CD4-positive, alpha-beta T cell (primary cell): ENCODE results near the gene GOSR2. TPM values are rescaled to one million over a fixed set of nuclear protein-coding genes. Genes with fewer than 3 reads are reported as not detected.

Experiments
- ATAC-seq: fragments of 200-7000 bp; cut with Tn5 transposase; one replicate; pipeline ENCODE4 v1.10.0; 2022; ENCODE audit warnings: mild to moderate bottlenecking; ENCODE audit not compliant: poor library complexity
- CTCF ChIA-PET: fragments of 350-600 bp; sonication (Branson Sonifier 250); formaldehyde crosslinking; loops from one replicate; lab custom pipeline; 2021; ENCODE audit warnings: antibody characterized with exemption, inconsistent platforms; lab: Charles Lee
- POLR2A ChIA-PET: fragments of 350-600 bp; sonication (Branson Sonifier 250); formaldehyde crosslinking; loops from one replicate; lab custom pipeline; 2021; ENCODE audit warnings: antibody characterized with exemption, inconsistent platforms; lab: Charles Lee
- DNase-seq, 14 experiments: peaks; one replicate each; pipeline ENCODE4 v3.0.0-alpha.2; 2013 to 2020; ENCODE audit warnings: mixed read lengths in 2 of 14
- H3K27ac ChIP-seq, 2 donors: one replicate each; pipeline versions ENCODE4 v1.5.1 to v1.7.0; 2013; ENCODE audit warnings: low read length in 2 of 2, low read depth in 1 of 2, mild to moderate bottlenecking in 1 of 2
- H3K27me3 ChIP-seq, 2 experiments: 1 replicate in 1 of 2; 2 replicates in 1 of 2; pipeline versions ENCODE4 v1.6.1 to v1.7.0; 2013; ENCODE audit warnings: low read length in 2 of 2, control low read depth in 1 of 2, mild to moderate bottlenecking in 1 of 2, moderate library complexity in 1 of 2; ENCODE audit not compliant: insufficient read depth in 2 of 2, control insufficient read depth in 1 of 2
- H3K36me3 ChIP-seq: one replicate; pipeline ENCODE4 v1.6.1; 2013; ENCODE audit warnings: low read length, control low read depth; ENCODE audit not compliant: insufficient read depth
- H3K4me1 ChIP-seq: one replicate; pipeline ENCODE4 v1.6.1; 2013; ENCODE audit warnings: low read length, control low read depth; ENCODE audit not compliant: insufficient read depth
- H3K4me3 ChIP-seq: one replicate; pipeline ENCODE4 v1.5.1; 2013; ENCODE audit warnings: mild to moderate bottlenecking, low read length, moderate library complexity
- H3K9me3 ChIP-seq, 2 experiments: 1 replicate in 1 of 2; 2 replicates in 1 of 2; pipeline versions ENCODE4 v1.6.1 to v1.7.0; 2013; ENCODE audit warnings: low read length in 2 of 2, mild to moderate bottlenecking in 2 of 2, control low read depth in 1 of 2, moderate library complexity in 1 of 2; ENCODE audit not compliant: control insufficient read depth in 1 of 2, insufficient read depth in 1 of 2
- H3K27ac Mint-ChIP-seq: one replicate; pipeline ENCODE4 v1.8.0; 2020; ENCODE audit warnings: mixed read lengths
- H3K27me3 Mint-ChIP-seq: one replicate; pipeline ENCODE4 v1.8.0; 2021; ENCODE audit warnings: mixed read lengths
- H3K36me3 Mint-ChIP-seq: one replicate; pipeline ENCODE4 v1.8.0; 2021; ENCODE audit warnings: low read depth, mixed read lengths
- H3K4me1 Mint-ChIP-seq: one replicate; pipeline ENCODE4 v1.8.0; 2021; ENCODE audit warnings: low read depth, mixed read lengths
- H3K4me3 Mint-ChIP-seq: one replicate; pipeline ENCODE4 v1.8.0; 2020; ENCODE audit warnings: mild to moderate bottlenecking, mixed read lengths
- H3K9me3 Mint-ChIP-seq: one replicate; pipeline ENCODE4 v1.8.0; 2020; ENCODE audit warnings: mixed read lengths
- intact Hi-C, 2 experiments: fragments of 100-400 bp; cut with DNase I in 1 of 2; cut with micrococcal nuclease in 1 of 2; formaldehyde crosslinking; loops; one replicate each; pipeline versions ENCODE4 v1.15.1 to v1.9.0; 2023 to 2025; cut with DNase I, micrococcal nuclease
- total RNA-seq, 174 experiments: library from RNA in 2 of 174; stranded (reverse) in 2 of 174; gene quantifications; one replicate each; pipeline ENCODE4 v1.2.3 and lab custom pipeline; 2021 to 2026
- TF ChIP-seq, protein P1 (sequence below): fragments of 200-600 bp; IDR thresholded peaks from one replicate; pipeline ENCODE4 v1.8.0; 2022; ENCODE audit warnings: antibody characterized with exemption, mild to moderate bottlenecking

Gene GOSR2
- total RNA-seq, 2 experiments from 2014 or later, result 46.6 to 51.7 TPM

DNA sequence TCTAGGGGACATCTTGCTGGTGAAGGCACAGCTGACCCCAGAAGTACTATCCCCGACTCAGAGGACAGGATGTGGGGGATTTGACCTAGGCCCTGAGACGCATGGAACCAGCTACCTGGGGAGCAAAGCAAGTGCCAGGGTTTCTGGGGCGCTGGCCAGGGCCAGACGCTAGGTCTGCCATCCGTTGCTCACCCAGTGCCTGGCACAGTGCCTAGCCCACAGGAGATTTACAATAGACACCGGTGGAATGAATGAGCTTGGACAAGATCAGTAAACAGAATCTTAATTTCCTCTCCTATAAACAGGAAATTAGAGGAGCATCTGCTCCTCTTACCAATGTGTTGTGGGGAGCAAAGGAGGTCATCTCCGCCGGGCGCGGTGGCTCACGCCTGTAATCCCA lies 51.1 kb downstream of the GOSR2 start:
- Mint-ChIP-seq H3K9me3 (no peaks in the 10 kb centered on the region), H3K4me3 (no peak overlapping the region), H3K27ac (no peak overlapping the region), H3K4me1 (peaks cover 9% of the 10 kb centered on the region), H3K27me3 (peaks cover 26% of the 10 kb centered on the region), H3K36me3 (no peaks in the 10 kb centered on the region)
- Histone ChIP-seq H3K4me1 (peaks cover 10% of the 10 kb centered on the region), H3K27ac (no peak overlapping the region), H3K36me3 (no peaks in the 10 kb centered on the region), H3K4me3 (no peak overlapping the region), H3K9me3 (peaks cover 0 to 6% of the 10 kb centered on the region in 2 experiments), H3K27me3 (peaks cover 20 to 23% of the 10 kb centered on the region in 2 experiments)
- ATAC-seq, result no peak
- DNase-seq, result no peak
- ChIA-PET CTCF (no interaction called here), POLR2A (no interaction called here)
- TF ChIP-seq, protein P1, sequence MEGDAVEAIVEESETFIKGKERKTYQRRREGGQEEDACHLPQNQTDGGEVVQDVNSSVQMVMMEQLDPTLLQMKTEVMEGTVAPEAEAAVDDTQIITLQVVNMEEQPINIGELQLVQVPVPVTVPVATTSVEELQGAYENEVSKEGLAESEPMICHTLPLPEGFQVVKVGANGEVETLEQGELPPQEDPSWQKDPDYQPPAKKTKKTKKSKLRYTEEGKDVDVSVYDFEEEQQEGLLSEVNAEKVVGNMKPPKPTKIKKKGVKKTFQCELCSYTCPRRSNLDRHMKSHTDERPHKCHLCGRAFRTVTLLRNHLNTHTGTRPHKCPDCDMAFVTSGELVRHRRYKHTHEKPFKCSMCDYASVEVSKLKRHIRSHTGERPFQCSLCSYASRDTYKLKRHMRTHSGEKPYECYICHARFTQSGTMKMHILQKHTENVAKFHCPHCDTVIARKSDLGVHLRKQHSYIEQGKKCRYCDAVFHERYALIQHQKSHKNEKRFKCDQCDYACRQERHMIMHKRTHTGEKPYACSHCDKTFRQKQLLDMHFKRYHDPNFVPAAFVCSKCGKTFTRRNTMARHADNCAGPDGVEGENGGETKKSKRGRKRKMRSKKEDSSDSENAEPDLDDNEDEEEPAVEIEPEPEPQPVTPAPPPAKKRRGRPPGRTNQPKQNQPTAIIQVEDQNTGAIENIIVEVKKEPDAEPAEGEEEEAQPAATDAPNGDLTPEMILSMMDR, result no peak
- intact Hi-C loops, result no loop called here

DNA sequence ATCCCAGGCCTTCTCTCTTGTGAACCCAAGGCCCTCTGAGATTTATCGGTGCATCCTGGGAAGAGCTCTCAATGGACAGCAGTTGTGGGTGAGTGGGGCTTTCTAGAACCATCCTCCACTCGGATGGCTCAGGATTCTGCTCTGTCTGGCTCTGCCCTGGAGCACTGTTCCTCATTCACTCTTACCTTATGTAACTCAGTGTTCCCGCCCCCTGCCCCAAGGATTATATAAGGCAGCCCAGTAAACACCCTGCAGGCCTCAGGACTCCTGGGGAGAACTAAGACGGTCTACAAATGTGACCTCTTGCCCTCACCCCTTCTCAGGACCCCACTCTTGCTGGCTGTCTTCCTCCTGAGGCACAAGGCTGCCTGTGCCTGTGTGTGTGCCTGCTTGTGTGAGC lies 52.3 kb downstream of the GOSR2 start:
- Histone ChIP-seq H3K9me3 (peaks cover 0 to 10% of the 10 kb centered on the region in 2 experiments), H3K4me1 (peaks cover 16% of the 10 kb centered on the region), H3K27ac (no peak overlapping the region), H3K27me3 (peaks cover 25 to 28% of the 10 kb centered on the region in 2 experiments), H3K36me3 (no peaks in the 10 kb centered on the region), H3K4me3 (no peak overlapping the region)
- Mint-ChIP-seq H3K27me3 (peaks cover 33% of the 10 kb centered on the region), H3K4me1 (peaks cover 18% of the 10 kb centered on the region), H3K27ac (no peak overlapping the region), H3K9me3 (no peaks in the 10 kb centered on the region), H3K36me3 (no peaks in the 10 kb centered on the region), H3K4me3 (no peak overlapping the region)
- no peak for ATAC-seq
- intact Hi-C loops, result no loop called here
- DNase-seq, result no peak
- ChIA-PET POLR2A (no interaction called here), CTCF (no interaction called here)
- TF ChIP-seq, protein P1, result no peak

DNA sequence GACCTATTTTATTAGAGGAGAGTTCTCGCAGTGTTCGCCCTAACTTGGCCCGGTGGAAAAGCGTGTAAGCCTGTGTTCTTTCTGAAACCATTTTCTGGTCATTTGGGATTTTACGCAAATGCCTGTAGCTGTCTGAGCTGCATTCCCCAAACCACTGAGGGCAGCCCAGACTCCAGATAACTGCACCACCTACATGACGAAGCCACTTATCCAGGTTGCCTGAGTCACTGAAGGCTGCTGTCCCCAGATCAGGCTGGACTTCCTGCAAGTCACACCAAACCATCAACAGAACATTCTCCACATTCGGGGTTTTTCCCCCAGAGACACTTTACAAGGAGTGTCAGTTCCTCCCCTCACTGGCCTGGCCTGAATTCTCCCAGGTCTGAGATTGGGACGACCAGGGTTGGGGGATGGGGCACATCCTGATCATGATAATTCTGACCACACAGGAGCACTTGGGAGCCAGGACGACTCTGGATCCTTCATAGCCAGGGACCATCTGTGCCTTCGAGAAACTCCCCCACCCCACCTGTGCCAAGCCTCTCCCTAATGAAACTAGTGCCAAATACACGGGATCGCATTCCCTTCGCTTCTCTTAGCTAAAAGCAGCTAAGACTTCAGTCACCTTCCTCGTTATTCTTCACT lies 53.8 kb downstream of the GOSR2 start:
- no peak overlapping the region for H3K27ac ChIP-seq
- H3K27me3 ChIP-seq, result peaks cover 31 to 33% of the 10 kb centered on the region in 2 experiments
- intact Hi-C loops, result no loop called here
- no peak overlapping the region for H3K4me3 ChIP-seq
- H3K36me3 ChIP-seq, result no peaks in the 10 kb centered on the region
- Mint-ChIP-seq H3K4me1 (peaks cover 19% of the 10 kb centered on the region), H3K9me3 (no peaks in the 10 kb centered on the region), H3K36me3 (no peaks in the 10 kb centered on the region), H3K27ac (no peak overlapping the region), H3K27me3 (peaks cover 43% of the 10 kb centered on the region), H3K4me3 (no peak overlapping the region)
- TF ChIP-seq, protein P1, result no peak
- ChIA-PET CTCF (no interaction called here), POLR2A (no interaction called here)
- DNase-seq (no peak), ATAC-seq (no peak)
- peaks cover 0 to 10% of the 10 kb centered on the region in 2 experiments for H3K9me3 ChIP-seq
- peaks cover 16% of the 10 kb centered on the region for H3K4me1 ChIP-seq
